ENCODE results near the gene KLHL29.
"Not testable (repeated sequence)": the region's sequence is repeated elsewhere in the genome, so short reads cannot be mapped to it uniquely, and the experiment has no call there.

Gene KLHL29

GRCh38 chr2:23703037-23703582 lies 318.1 kb downstream of the KLHL29 start:
- no peak for FAIRE-seq

GRCh38 chr2:23703583-23704385 lies 318.8 kb downstream of the KLHL29 start:
- FAIRE-seq = no peak

- FAIRE-seq = no peak
Observed at GRCh38 chr2:23705771-23706612, 321.0 kb downstream of the KLHL29 start.

GRCh38 chr2:23706613-23707078 lies 321.7 kb downstream of the KLHL29 start:
- no peak for FAIRE-seq

- FAIRE-seq = no peak
Observed at GRCh38 chr2:23707096-23707495, 322.1 kb downstream of the KLHL29 start.

GRCh38 chr2:23708771-23709170 lies 323.8 kb downstream of the KLHL29 start:
- no peak for FAIRE-seq

- FAIRE-seq = no peak
Observed at GRCh38 chr2:23709311-23709710, 324.3 kb downstream of the KLHL29 start.

- FAIRE-seq = no peak
Observed at GRCh38 chr2:23711979-23712755, 327.2 kb downstream of the KLHL29 start.

- FAIRE-seq = no peak
Observed at GRCh38 chr2:23712756-23713151, 327.8 kb downstream of the KLHL29 start.

GRCh38 chr2:23713351-23713750 lies 328.4 kb downstream of the KLHL29 start:
- no peak for FAIRE-seq

- no peak for FAIRE-seq
Observed at GRCh38 chr2:23718931-23719700, 334.1 kb downstream of the KLHL29 start.

- FAIRE-seq = no peak
Observed at GRCh38 chr2:23719716-23720115, 334.7 kb downstream of the KLHL29 start.

- FAIRE-seq = no peak
Observed at GRCh38 chr2:23720705-23721453, 335.9 kb downstream of the KLHL29 start.

- no peak for FAIRE-seq
Observed at GRCh38 chr2:23721454-23721826, 336.5 kb downstream of the KLHL29 start.

GRCh38 chr2:23722255-23722654 lies 337.3 kb downstream of the KLHL29 start:
- no peak for FAIRE-seq

GRCh38 chr2:23723029-23723428 lies 338.1 kb downstream of the KLHL29 start:
- not testable (repeated sequence) for FAIRE-seq

- FAIRE-seq = no peak
Observed at GRCh38 chr2:23734416-23734815, 349.4 kb downstream of the KLHL29 start.

- FAIRE-seq = not testable (repeated sequence)
Observed at GRCh38 chr2:23736783-23737182, 351.8 kb downstream of the KLHL29 start.

- FAIRE-seq = no peak
Observed at GRCh38 chr2:23745068-23745725, 360.2 kb downstream of the KLHL29 start.

- FAIRE-seq = no peak
Observed at GRCh38 chr2:23745726-23746105, 360.7 kb downstream of the KLHL29 start.

Measured in colon (tissue), 2 donors.